GM12875 (cell line): ENCODE results near the gene ITIH6.
"Not testable (repeated sequence)": the region's sequence is repeated elsewhere in the genome, so short reads cannot be mapped to it uniquely, and the experiment has no call there.

Source experiments
- H3K4me3 ChIP-seq: one replicate; pipeline ENCODE4 v1.5.1; 2011; ENCODE audit warnings: low read depth, low read length, control low read depth
- CTCF ChIP-seq: IDR thresholded peaks from 2 replicates; pipeline ENCODE4 v1.5.1; 2011; ENCODE audit warnings: low read depth, mild to moderate bottlenecking, control low read depth, inconsistent platforms, low read length, moderate library complexity, borderline replicate concordance; ENCODE audit not compliant: insufficient read depth

Gene ITIH6

DNA sequence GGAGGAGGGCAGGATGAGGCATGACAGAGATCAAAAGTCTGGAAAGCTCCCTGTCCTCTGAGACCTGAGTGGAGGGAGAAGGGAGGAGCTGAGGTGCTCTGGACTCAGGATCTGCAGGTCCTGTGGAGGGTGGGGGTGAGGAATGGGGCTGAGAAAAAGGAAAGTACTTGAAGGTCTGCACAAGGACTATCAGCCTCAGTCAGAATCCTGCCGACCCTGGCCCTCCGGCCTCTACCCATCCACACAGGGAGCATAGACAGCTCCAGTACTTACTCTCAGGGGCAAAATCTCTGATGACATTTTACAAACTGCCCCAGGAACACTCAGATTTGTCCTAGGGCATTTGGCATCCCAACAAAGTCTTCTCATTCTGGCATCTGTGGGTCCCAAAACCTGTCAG, 991 bp upstream of the ITIH6 start:
- TF ChIP-seq CTCF = no peak
- H3K4me3 ChIP-seq = no peak overlapping the region

DNA sequence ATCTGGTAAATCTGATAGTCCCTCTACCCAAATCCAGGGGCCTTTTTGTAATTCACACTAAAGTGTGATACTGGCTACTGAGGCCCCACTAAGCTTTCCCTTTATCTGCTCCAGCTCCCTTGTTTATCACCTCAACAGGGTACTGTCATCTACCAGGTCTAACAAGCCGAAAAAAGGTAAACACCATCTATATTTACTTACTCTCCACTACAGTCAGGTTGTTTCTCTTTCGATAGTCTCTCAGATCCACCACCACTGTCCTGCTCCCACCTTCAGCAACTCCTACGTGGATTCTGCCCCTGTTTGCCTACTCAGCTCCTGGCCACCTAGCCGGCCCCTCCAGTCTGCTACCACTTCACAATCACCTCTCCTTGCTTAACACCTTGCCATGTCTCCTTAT, 3.3 kb downstream of the ITIH6 start:
- H3K4me3 ChIP-seq = no peak overlapping the region
- no peak for TF ChIP-seq CTCF

GRCh38 chrX:54794028-54794427, 4.0 kb downstream of the ITIH6 start:
- TF ChIP-seq CTCF = no peak
- no peak overlapping the region for H3K4me3 ChIP-seq

- not testable (repeated sequence) for H3K4me3 ChIP-seq
These were observed 8.7 kb downstream of the ITIH6 start for GRCh38 chrX:54789405-54789804.

DNA sequence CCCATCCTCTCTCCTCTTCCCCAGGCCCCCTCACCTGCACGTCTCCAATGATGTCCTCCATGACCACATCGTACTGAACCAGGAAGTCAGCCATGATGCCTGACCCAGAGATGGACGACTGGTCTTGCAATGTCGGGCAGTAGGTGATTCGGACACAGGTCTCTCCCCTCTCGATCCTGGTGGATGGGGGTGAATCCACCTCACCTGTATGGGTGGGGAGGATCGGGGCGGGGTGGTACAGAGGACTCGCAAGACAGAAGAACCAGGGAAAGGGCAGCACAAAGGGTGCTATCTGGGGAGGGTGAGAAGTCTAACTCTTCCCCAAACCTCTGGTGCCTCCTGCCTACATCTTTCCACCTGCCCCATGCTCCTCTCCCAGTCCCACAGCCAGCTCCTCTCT, 9.6 kb downstream of the ITIH6 start:
- no peak for TF ChIP-seq CTCF
- no peak overlapping the region for H3K4me3 ChIP-seq

DNA sequence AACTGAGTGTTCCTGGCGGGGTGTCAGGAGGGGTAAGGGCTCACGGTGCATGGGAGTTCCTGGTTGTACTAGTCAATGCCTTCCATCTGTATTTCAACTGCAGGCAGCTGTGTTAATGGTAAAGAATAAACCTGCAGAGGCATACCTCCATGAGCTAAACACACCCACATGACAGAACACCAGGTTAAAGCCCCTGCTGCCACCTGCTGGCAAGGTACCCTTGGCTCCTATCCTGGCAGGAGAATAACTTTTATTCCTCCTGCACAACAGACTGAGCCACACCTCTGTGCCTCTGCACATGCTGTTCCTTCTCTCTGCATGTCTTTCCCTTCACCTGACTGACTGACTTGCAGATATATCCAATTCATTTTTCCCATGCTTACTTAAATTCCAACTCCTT, 11.1 kb downstream of the ITIH6 start:
- peak; percentile 30; the same call in 1 of the 2 replicates for TF ChIP-seq CTCF
- no peak overlapping the region for H3K4me3 ChIP-seq

DNA sequence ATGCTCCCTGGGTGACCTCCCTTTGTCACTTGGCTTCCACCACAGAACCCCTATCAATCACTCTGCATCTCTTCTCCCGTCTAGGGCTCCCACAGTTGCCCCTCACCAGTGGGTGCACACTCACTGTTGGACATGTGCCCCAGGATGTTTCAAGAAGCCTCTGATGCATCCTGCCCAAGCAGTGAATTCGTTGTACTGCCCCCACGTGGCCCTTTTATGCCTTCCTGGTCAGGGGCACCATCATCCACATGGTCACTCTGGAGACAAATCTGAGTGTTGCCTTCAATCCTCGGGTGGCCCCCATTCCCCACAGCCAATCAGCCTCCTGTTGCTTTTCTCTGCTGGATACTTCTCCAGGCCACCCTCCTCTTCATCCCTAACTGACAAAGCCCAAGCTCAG, 12.2 kb downstream of the ITIH6 start:
- TF ChIP-seq CTCF = peak; percentile 29; the same call in 1 of the 2 replicates

More for the DNA sequence above, 12.2 kb downstream of the ITIH6 start:
- no peak overlapping the region for H3K4me3 ChIP-seq
